HepG2 (cell line): ENCODE results near the gene SLC25A22. TPM values are rescaled to one million over a fixed set of nuclear protein-coding genes. Genes with fewer than 3 reads are reported as not detected.

Experiments
- AHR ChIP-seq: IDR thresholded peaks from 2 replicates; pipeline ENCODE4 v1.6.1; 2018; ENCODE audit warnings: missing genetic modification reagents, missing compliant biosample characterization
- BRCA1 ChIP-seq: sonication (generic); formaldehyde crosslinking; IDR thresholded peaks from 2 replicates; pipeline ENCODE4 v1.4.0; 2020; ENCODE audit warnings: missing genetic modification reagents
- CHD2 ChIP-seq: IDR thresholded peaks from 2 replicates; pipeline ENCODE4 v1.6.1; 2011; ENCODE audit warnings: low read depth, low read length, improper control_type of control experiment
- HDAC6 ChIP-seq: fragments of 200-600 bp; sonication (generic); IDR thresholded peaks from 2 replicates; pipeline ENCODE4 v1.7.0; 2017; ENCODE audit warnings: mild to moderate bottlenecking, antibody characterized with exemption, low read length, low read depth
- JARID2 ChIP-seq: sonication (generic); formaldehyde crosslinking; IDR thresholded peaks from 2 replicates; pipeline ENCODE4 v1.8.1; 2023; ENCODE audit warnings: missing genetic modification reagents, inconsistent platforms; ENCODE audit not compliant: insufficient replicate concordance
- MIXL1 ChIP-seq: IDR thresholded peaks from 2 replicates; pipeline ENCODE4 v1.6.1; 2016
- MYNN ChIP-seq: sonication (generic); formaldehyde crosslinking; IDR thresholded peaks from 2 replicates; pipeline ENCODE4 v1.4.0; 2020; ENCODE audit warnings: mild to moderate bottlenecking, low read depth, missing genetic modification reagents
- NFE2L1 ChIP-seq: sonication (generic); formaldehyde crosslinking; IDR thresholded peaks from 2 replicates; pipeline ENCODE4 v1.4.0; 2020; ENCODE audit warnings: missing genetic modification reagents, mild to moderate bottlenecking, borderline replicate concordance
- PITX1 ChIP-seq: sonication (generic); formaldehyde crosslinking; IDR thresholded peaks from 2 replicates; pipeline ENCODE4 v1.5.1; 2020; ENCODE audit warnings: mild to moderate bottlenecking, missing genetic modification reagents
- SALL1 ChIP-seq: sonication (generic); formaldehyde crosslinking; IDR thresholded peaks from 2 replicates; pipeline ENCODE4 v1.8.0; 2022; ENCODE audit warnings: mild to moderate bottlenecking, missing genetic modification reagents
- ZNF441 ChIP-seq: sonication (generic); formaldehyde crosslinking; IDR thresholded peaks from 2 replicates; pipeline ENCODE4 v1.7.0; 2021; ENCODE audit warnings: missing genetic modification reagents, borderline replicate concordance
- ZNF496 ChIP-seq: sonication (generic); formaldehyde crosslinking; IDR thresholded peaks from 2 replicates; pipeline ENCODE4 v1.8.1; 2023; ENCODE audit warnings: mild to moderate bottlenecking, moderate library complexity, missing genetic modification reagents; ENCODE audit not compliant: insufficient replicate concordance
- ZNF547 ChIP-seq: sonication (generic); formaldehyde crosslinking; IDR thresholded peaks from 2 replicates; pipeline ENCODE4 v1.5.1; 2020; ENCODE audit warnings: mild to moderate bottlenecking, missing genetic modification reagents
- ZNF605 ChIP-seq: sonication (generic); formaldehyde crosslinking; IDR thresholded peaks from 2 replicates; pipeline ENCODE4 v1.8.0; 2022; ENCODE audit warnings: mild to moderate bottlenecking, missing genetic modification reagents
- ZNF607 ChIP-seq: sonication (generic); formaldehyde crosslinking; IDR thresholded peaks from 2 replicates; pipeline ENCODE4 v1.5.1; 2020; ENCODE audit warnings: missing genetic modification reagents, mild to moderate bottlenecking, borderline replicate concordance
- ZNF841 ChIP-seq: sonication (generic); formaldehyde crosslinking; IDR thresholded peaks from 2 replicates; pipeline ENCODE4 v1.8.1; 2023; ENCODE audit warnings: missing genetic modification reagents, borderline replicate concordance
- polyA plus RNA-seq, 8 experiments: library from polyadenylated mRNA; depleted of rRNA in 3 of 8; stranded (reverse) in 7 of 8; unstranded in 1 of 8; fragments of >200 nt; fragmentation: Illumina TruSeq in 4 of 8; extraction: Trizol in 4 of 8; gene quantifications; 2 replicates each; pipeline versions ENCODE4 v1.2.1 to v1.2.3, GENCODE V29; 2011 to 2016; ENCODE audit warnings: low read depth in 4 of 8, missing spikeins in 1 of 8, mixed read lengths in 1 of 8; ENCODE audit not compliant: insufficient read depth in 1 of 8
- total RNA-seq, 5 experiments: library from RNA; depleted of rRNA; stranded (reverse); fragments of >200 nt; fragmentation: Illumina TruSeq; extraction: Trizol; gene quantifications; 2 replicates each; pipeline ENCODE4 v1.2.3, GENCODE V29; 2016; ENCODE audit warnings: low read depth in 1 of 5
- TF ChIP-seq, protein P1 (sequence below): IDR thresholded peaks from 2 replicates; pipeline ENCODE4 v1.6.1; 2018; ENCODE audit warnings: missing genetic modification reagents
- TF ChIP-seq, protein P2 (sequence below): sonication (generic); formaldehyde crosslinking; IDR thresholded peaks from 2 replicates; pipeline ENCODE4 v1.4.0; 2020; ENCODE audit warnings: mild to moderate bottlenecking, missing genetic modification reagents
- TF ChIP-seq, protein P3 (sequence below): sonication (generic); formaldehyde crosslinking; IDR thresholded peaks from 2 replicates; pipeline ENCODE4 v1.4.0; 2020; ENCODE audit warnings: missing genetic modification reagents; ENCODE audit errors: not compliant biosample characterization
- TF ChIP-seq, protein P4 (sequence below): sonication (generic); formaldehyde crosslinking; IDR thresholded peaks from 2 replicates; pipeline ENCODE4 v1.4.0; 2020; ENCODE audit warnings: missing genetic modification reagents, mild to moderate bottlenecking, borderline replicate concordance

Gene SLC25A22
- total and polyA plus RNA-seq, 2 of the 13 experiments (the other 11 are each of a cell fraction or from before 2014, with no cell fraction given) = 12.4 to 19.2 TPM

DNA sequence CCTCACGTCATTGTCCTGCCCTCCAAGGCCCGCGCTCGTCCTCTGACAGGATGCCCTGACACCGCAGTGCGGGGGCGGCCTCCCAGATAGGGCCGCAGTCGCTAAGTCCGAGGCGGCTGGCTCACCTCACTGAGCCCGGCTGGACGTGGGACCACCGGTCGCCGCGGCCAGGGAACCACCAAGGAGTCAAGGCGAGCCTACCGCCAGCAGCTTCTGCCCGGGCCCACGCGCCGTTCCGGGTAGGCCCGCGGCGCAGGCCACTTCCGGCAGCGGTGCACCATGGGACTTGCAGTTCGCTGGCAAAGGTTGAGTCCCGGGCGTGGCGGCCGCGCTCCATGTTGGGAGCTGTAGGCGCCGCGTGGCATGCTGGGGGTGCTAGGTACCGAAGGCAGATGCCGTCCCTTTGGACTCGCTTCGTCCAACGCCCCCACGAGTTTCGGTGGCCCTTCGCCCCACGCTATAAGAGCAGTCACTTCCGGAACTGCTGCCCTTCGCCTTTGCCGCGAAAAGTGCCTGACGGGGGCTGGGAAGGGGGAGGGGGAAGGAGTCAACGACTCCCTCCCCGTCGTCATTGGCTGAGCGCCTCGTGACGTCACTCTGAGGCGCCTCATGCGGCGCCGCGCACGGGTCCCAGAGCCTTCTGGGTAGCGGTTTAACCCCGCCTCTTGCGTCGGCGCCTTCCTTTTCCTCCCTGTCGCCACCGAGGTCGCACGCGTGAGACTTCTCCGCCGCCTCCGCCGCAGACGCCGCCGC lies 11.4 kb upstream of the SLC25A22 start, which contains the start of gene RPLP2 (continued):
- TF ChIP-seq HDAC6 = no peak
- peak; percentile 79 for TF ChIP-seq ZNF607 (CRISPR knock-in tag)
- peak; percentile 2; the same call in 1 of the 2 replicates for TF ChIP-seq ZNF441 (CRISPR knock-in tag)
- TF ChIP-seq, protein P1, sequence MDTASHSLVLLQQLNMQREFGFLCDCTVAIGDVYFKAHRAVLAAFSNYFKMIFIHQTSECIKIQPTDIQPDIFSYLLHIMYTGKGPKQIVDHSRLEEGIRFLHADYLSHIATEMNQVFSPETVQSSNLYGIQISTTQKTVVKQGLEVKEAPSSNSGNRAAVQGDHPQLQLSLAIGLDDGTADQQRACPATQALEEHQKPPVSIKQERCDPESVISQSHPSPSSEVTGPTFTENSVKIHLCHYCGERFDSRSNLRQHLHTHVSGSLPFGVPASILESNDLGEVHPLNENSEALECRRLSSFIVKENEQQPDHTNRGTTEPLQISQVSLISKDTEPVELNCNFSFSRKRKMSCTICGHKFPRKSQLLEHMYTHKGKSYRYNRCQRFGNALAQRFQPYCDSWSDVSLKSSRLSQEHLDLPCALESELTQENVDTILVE = 0 out of 2 replicates have a peak, but pooled peaks have one; percentile 15
- peak; percentile 33; the same call in 1 of the 2 replicates for TF ChIP-seq PITX1 (CRISPR knock-in tag)
- TF ChIP-seq CHD2 = peak; percentile 65; the same call in 1 of the 2 replicates
- no peak for TF ChIP-seq ZNF841
- peak; percentile 23 for TF ChIP-seq ZNF547 (CRISPR knock-in tag)
- TF ChIP-seq ZNF496 (CRISPR knock-in tag) = no peak
- TF ChIP-seq, protein P2, sequence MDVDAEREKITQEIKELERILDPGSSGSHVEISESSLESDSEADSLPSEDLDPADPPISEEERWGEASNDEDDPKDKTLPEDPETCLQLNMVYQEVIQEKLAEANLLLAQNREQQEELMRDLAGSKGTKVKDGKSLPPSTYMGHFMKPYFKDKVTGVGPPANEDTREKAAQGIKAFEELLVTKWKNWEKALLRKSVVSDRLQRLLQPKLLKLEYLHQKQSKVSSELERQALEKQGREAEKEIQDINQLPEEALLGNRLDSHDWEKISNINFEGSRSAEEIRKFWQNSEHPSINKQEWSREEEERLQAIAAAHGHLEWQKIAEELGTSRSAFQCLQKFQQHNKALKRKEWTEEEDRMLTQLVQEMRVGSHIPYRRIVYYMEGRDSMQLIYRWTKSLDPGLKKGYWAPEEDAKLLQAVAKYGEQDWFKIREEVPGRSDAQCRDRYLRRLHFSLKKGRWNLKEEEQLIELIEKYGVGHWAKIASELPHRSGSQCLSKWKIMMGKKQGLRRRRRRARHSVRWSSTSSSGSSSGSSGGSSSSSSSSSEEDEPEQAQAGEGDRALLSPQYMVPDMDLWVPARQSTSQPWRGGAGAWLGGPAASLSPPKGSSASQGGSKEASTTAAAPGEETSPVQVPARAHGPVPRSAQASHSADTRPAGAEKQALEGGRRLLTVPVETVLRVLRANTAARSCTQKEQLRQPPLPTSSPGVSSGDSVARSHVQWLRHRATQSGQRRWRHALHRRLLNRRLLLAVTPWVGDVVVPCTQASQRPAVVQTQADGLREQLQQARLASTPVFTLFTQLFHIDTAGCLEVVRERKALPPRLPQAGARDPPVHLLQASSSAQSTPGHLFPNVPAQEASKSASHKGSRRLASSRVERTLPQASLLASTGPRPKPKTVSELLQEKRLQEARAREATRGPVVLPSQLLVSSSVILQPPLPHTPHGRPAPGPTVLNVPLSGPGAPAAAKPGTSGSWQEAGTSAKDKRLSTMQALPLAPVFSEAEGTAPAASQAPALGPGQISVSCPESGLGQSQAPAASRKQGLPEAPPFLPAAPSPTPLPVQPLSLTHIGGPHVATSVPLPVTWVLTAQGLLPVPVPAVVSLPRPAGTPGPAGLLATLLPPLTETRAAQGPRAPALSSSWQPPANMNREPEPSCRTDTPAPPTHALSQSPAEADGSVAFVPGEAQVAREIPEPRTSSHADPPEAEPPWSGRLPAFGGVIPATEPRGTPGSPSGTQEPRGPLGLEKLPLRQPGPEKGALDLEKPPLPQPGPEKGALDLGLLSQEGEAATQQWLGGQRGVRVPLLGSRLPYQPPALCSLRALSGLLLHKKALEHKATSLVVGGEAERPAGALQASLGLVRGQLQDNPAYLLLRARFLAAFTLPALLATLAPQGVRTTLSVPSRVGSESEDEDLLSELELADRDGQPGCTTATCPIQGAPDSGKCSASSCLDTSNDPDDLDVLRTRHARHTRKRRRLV = peak; percentile 91
- peak; percentile 85 for TF ChIP-seq SALL1 (CRISPR knock-in tag)
- TF ChIP-seq, protein P3, sequence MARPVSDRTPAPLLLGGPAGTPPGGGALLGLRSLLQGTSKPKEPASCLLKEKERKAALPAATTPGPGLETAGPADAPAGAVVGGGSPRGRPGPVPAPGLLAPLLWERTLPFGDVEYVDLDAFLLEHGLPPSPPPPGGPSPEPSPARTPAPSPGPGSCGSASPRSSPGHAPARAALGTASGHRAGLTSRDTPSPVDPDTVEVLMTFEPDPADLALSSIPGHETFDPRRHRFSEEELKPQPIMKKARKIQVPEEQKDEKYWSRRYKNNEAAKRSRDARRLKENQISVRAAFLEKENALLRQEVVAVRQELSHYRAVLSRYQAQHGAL (CRISPR knock-in tag) = peak; percentile 61
- no peak for TF ChIP-seq JARID2 (CRISPR knock-in tag)
- TF ChIP-seq BRCA1 (CRISPR knock-in tag) = no peak
- TF ChIP-seq AHR (CRISPR knock-in tag) = peak; percentile 49
- TF ChIP-seq NFE2L1 (CRISPR knock-in tag) = peak; percentile 70; the same call in 1 of the 2 replicates
- peak; percentile 83 for TF ChIP-seq ZNF605 (CRISPR knock-in tag)
- TF ChIP-seq, protein P4, sequence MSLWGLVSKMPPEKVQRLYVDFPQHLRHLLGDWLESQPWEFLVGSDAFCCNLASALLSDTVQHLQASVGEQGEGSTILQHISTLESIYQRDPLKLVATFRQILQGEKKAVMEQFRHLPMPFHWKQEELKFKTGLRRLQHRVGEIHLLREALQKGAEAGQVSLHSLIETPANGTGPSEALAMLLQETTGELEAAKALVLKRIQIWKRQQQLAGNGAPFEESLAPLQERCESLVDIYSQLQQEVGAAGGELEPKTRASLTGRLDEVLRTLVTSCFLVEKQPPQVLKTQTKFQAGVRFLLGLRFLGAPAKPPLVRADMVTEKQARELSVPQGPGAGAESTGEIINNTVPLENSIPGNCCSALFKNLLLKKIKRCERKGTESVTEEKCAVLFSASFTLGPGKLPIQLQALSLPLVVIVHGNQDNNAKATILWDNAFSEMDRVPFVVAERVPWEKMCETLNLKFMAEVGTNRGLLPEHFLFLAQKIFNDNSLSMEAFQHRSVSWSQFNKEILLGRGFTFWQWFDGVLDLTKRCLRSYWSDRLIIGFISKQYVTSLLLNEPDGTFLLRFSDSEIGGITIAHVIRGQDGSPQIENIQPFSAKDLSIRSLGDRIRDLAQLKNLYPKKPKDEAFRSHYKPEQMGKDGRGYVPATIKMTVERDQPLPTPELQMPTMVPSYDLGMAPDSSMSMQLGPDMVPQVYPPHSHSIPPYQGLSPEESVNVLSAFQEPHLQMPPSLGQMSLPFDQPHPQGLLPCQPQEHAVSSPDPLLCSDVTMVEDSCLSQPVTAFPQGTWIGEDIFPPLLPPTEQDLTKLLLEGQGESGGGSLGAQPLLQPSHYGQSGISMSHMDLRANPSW (CRISPR knock-in tag) = peak; percentile 20; the same call in 1 of the 2 replicates
- no peak; the same call in 1 of the 2 replicates for TF ChIP-seq MYNN (CRISPR knock-in tag)
- peak; percentile 35; the same call in 1 of the 2 replicates for TF ChIP-seq MIXL1 (CRISPR knock-in tag)
